HEK293 (cell line): ENCODE data around the gene ZBP1.

ENCODE experiments used
- CTCF ChIA-PET: fragments of 350-600 bp; formaldehyde crosslinking; extraction: SDS; loops from one replicate; lab custom pipeline; 2021; ENCODE audit warnings: antibody characterized with exemption; lab: Yijun Ruan, JAX
- POLR2A ChIA-PET: fragments of 300-600 bp; formaldehyde crosslinking; extraction: SDS; loops from one replicate; lab custom pipeline; 2020; ENCODE audit warnings: antibody characterized with exemption, inconsistent platforms; lab: Yijun Ruan, JAX
- H3K27ac ChIP-seq: fragments of 200-500 bp; sonication (Bioruptor generic); 2 replicates; pipeline ENCODE4 v1.5.1; 2014; ENCODE audit warnings: low read depth, low read length, control low read depth, inconsistent platforms; ENCODE audit errors: extremely low read depth
- H3K36me3 ChIP-seq, 2 experiments: fragments of 200-500 bp in 1 of 2; sonication (Bioruptor generic) in 1 of 2; 1 replicate in 1 of 2; 2 replicates in 1 of 2; pipeline ENCODE4 v1.5.1; 2014 to 2017; ENCODE audit warnings: inconsistent platforms in 2 of 2, low read length in 2 of 2; ENCODE audit not compliant: control insufficient read depth in 2 of 2, insufficient read depth in 1 of 2
- H3K4me1 ChIP-seq: fragments of 200-500 bp; sonication (Bioruptor generic); 2 replicates; pipeline ENCODE4 v1.5.1; 2014; ENCODE audit warnings: mild to moderate bottlenecking, low read length, inconsistent platforms; ENCODE audit not compliant: control insufficient read depth, insufficient read depth
- H3K4me3 ChIP-seq: 2 replicates; pipeline ENCODE4 v1.5.1; 2011; ENCODE audit warnings: low read depth, mild to moderate bottlenecking, control low read depth, low read length, moderate library complexity
- H3K9me3 ChIP-seq: fragments of 200-500 bp; sonication (Bioruptor generic); 2 replicates; pipeline ENCODE4 v1.5.1; 2014; ENCODE audit warnings: low read depth, low read length, inconsistent platforms; ENCODE audit not compliant: control insufficient read depth, insufficient read depth
- KLF10 ChIP-seq: fragments of 450-650 bp; IDR thresholded peaks from 2 replicates; pipeline ENCODE4 v1.5.1; 2018; ENCODE audit warnings: missing biosample characterization, mild to moderate bottlenecking, missing genetic modification characterization
- KLF16 ChIP-seq: fragments of 450-650 bp; formaldehyde crosslinking; IDR thresholded peaks from 2 replicates; pipeline ENCODE4 v1.5.1; 2017; ENCODE audit warnings: missing biosample characterization, missing genetic modification characterization
- SCRT1 ChIP-seq: fragments of 450-650 bp; formaldehyde crosslinking; IDR thresholded peaks from 2 replicates; pipeline ENCODE4 v1.5.1; 2016; ENCODE audit warnings: missing biosample characterization, missing genetic modification characterization, borderline replicate concordance
- SP2 ChIP-seq: fragments of 450-650 bp; formaldehyde crosslinking; IDR thresholded peaks from 2 replicates; pipeline ENCODE4 v1.5.1; 2016; ENCODE audit warnings: missing biosample characterization, missing genetic modification characterization
- ZBTB8A ChIP-seq: fragments of 450-650 bp; formaldehyde crosslinking; IDR thresholded peaks from 2 replicates; pipeline ENCODE4 v1.5.1; 2016; ENCODE audit warnings: missing biosample characterization, missing genetic modification characterization
- ZNF175 ChIP-seq: fragments of 450-650 bp; formaldehyde crosslinking; IDR thresholded peaks from 2 replicates; pipeline ENCODE4 v1.5.1; 2016; ENCODE audit warnings: missing biosample characterization, missing genetic modification characterization
- ZNF211 ChIP-seq: fragments of 450-650 bp; formaldehyde crosslinking; IDR thresholded peaks from 2 replicates; pipeline ENCODE4 v1.5.1; 2016; ENCODE audit warnings: low read depth, missing biosample characterization, missing genetic modification characterization
- ZNF248 ChIP-seq: fragments of 450-650 bp; formaldehyde crosslinking; IDR thresholded peaks from 2 replicates; pipeline ENCODE4 v1.5.1; 2017; ENCODE audit warnings: missing biosample characterization, missing genetic modification characterization
- ZNF335 ChIP-seq: fragments of 450-650 bp; formaldehyde crosslinking; conservative IDR thresholded peaks from 2 replicates; pipeline ENCODE4 v1.5.1; 2016; ENCODE audit warnings: missing biosample characterization, missing genetic modification characterization
- ZNF366 ChIP-seq: fragments of 450-650 bp; formaldehyde crosslinking; conservative IDR thresholded peaks from 2 replicates; pipeline ENCODE4 v1.5.1; 2016; ENCODE audit warnings: missing biosample characterization, missing genetic modification characterization
- ZNF37A ChIP-seq: fragments of 450-650 bp; IDR thresholded peaks from 2 replicates; pipeline ENCODE4 v1.5.1; 2018; ENCODE audit warnings: missing biosample characterization, missing genetic modification characterization
- ZNF433 ChIP-seq: fragments of 450-650 bp; formaldehyde crosslinking; IDR thresholded peaks from 2 replicates; pipeline ENCODE4 v1.5.1; 2016; ENCODE audit warnings: missing biosample characterization, missing genetic modification characterization, low read depth
- ZNF777 ChIP-seq: fragments of 450-650 bp; formaldehyde crosslinking; IDR thresholded peaks from 2 replicates; pipeline ENCODE4 v1.5.1; 2017; ENCODE audit warnings: missing biosample characterization, missing genetic modification characterization, borderline replicate concordance
- TF ChIP-seq, protein P1 (sequence below): fragments of 450-650 bp; formaldehyde crosslinking; IDR thresholded peaks from 2 replicates; pipeline ENCODE4 v1.5.1; 2017; ENCODE audit warnings: missing biosample characterization, missing genetic modification characterization
- TF ChIP-seq, protein P2 (sequence below): fragments of 450-650 bp; formaldehyde crosslinking; IDR thresholded peaks from 2 replicates; pipeline ENCODE4 v1.5.1; 2017; ENCODE audit warnings: missing biosample characterization, missing genetic modification characterization
- TF ChIP-seq, protein P3 (sequence below): fragments of 450-650 bp; formaldehyde crosslinking; IDR thresholded peaks from 2 replicates; pipeline ENCODE4; 2016; ENCODE audit warnings: missing biosample characterization, missing genetic modification characterization
- TF ChIP-seq, protein P4 (sequence below): fragments of 450-650 bp; formaldehyde crosslinking; IDR thresholded peaks from 2 replicates; pipeline ENCODE4 v1.5.1; 2016; ENCODE audit warnings: missing biosample characterization, missing genetic modification characterization, borderline replicate concordance
- TF ChIP-seq, protein P5 (sequence below): fragments of 450-650 bp; formaldehyde crosslinking; IDR thresholded peaks from 2 replicates; pipeline ENCODE4 v1.5.1; 2016; ENCODE audit warnings: missing biosample characterization, missing genetic modification characterization

Gene ZBP1

DNA sequence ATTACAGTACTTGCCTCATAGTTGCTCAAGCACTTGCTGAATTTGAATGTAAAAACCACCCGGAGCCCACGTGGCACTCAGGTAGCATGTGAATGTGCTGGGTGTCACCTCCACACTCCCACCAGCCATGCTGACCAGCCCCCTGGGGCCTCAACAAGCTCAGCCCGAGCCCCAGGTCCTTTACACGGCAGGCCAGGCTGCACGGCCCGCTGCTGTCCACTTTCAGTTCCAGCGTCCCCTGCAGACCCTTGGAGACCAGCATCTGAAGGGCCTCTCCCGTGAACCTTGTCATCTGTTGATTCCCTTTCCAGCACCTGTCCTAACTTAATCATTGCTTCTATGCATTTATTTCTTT is 33.3 kb upstream of the ZBP1 start:
- H3K27ac ChIP-seq = no peak overlapping the region
- H3K4me3 ChIP-seq = no peak overlapping the region
- TF ChIP-seq ZNF175 (tag by site-specific recombination) (no peak), ZNF366 (tag by site-specific recombination) (no peak), SCRT1 (tag by site-specific recombination) (no peak), ZNF433 (no peak), SP2 (tag by site-specific recombination) (no peak), ZNF211 (tag by site-specific recombination) (no peak), ZNF777 (tag by site-specific recombination) (no peak), ZBTB8A (tag by site-specific recombination) (no peak), ZNF248 (tag by site-specific recombination) (no peak), ZNF37A (tag by site-specific recombination) (no peak)
- TF ChIP-seq, protein P1, sequence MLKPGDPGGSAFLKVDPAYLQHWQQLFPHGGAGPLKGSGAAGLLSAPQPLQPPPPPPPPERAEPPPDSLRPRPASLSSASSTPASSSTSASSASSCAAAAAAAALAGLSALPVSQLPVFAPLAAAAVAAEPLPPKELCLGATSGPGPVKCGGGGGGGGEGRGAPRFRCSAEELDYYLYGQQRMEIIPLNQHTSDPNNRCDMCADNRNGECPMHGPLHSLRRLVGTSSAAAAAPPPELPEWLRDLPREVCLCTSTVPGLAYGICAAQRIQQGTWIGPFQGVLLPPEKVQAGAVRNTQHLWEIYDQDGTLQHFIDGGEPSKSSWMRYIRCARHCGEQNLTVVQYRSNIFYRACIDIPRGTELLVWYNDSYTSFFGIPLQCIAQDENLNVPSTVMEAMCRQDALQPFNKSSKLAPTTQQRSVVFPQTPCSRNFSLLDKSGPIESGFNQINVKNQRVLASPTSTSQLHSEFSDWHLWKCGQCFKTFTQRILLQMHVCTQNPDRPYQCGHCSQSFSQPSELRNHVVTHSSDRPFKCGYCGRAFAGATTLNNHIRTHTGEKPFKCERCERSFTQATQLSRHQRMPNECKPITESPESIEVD (tag by site-specific recombination) = no peak
- TF ChIP-seq, protein P2, sequence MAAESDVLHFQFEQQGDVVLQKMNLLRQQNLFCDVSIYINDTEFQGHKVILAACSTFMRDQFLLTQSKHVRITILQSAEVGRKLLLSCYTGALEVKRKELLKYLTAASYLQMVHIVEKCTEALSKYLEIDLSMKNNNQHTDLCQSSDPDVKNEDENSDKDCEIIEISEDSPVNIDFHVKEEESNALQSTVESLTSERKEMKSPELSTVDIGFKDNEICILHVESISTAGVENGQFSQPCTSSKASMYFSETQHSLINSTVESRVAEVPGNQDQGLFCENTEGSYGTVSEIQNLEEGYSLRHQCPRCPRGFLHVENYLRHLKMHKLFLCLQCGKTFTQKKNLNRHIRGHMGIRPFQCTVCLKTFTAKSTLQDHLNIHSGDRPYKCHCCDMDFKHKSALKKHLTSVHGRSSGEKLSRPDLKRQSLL = no peak
- TF ChIP-seq, protein P3, sequence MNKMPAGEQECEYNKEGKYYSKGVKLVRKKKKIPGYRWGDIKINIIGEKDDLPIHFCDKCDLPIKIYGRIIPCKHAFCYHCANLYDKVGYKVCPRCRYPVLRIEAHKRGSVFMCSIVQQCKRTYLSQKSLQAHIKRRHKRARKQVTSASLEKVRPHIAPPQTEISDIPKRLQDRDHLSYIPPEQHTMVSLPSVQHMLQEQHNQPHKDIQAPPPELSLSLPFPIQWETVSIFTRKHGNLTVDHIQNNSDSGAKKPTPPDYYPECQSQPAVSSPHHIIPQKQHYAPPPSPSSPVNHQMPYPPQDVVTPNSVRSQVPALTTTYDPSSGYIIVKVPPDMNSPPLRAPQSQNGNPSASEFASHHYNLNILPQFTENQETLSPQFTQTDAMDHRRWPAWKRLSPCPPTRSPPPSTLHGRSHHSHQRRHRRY = no peak
- CTCF ChIA-PET = interaction anchor here (0.7 to 2.5 kb wide), 13 partner anchors 10 to 480 kb away, joined by 3 to 24 read pairs (median 4); no protein-coding TSS in a partner anchor
- H3K36me3 ChIP-seq = peaks cover 0 to 44% of the 10 kb centered on the region in 2 experiments; a peak in 1 of 3 replicates
- no peaks in the 10 kb centered on the region for H3K4me1 ChIP-seq
- no peaks in the 10 kb centered on the region for H3K9me3 ChIP-seq
- POLR2A ChIA-PET = no interaction called here

DNA sequence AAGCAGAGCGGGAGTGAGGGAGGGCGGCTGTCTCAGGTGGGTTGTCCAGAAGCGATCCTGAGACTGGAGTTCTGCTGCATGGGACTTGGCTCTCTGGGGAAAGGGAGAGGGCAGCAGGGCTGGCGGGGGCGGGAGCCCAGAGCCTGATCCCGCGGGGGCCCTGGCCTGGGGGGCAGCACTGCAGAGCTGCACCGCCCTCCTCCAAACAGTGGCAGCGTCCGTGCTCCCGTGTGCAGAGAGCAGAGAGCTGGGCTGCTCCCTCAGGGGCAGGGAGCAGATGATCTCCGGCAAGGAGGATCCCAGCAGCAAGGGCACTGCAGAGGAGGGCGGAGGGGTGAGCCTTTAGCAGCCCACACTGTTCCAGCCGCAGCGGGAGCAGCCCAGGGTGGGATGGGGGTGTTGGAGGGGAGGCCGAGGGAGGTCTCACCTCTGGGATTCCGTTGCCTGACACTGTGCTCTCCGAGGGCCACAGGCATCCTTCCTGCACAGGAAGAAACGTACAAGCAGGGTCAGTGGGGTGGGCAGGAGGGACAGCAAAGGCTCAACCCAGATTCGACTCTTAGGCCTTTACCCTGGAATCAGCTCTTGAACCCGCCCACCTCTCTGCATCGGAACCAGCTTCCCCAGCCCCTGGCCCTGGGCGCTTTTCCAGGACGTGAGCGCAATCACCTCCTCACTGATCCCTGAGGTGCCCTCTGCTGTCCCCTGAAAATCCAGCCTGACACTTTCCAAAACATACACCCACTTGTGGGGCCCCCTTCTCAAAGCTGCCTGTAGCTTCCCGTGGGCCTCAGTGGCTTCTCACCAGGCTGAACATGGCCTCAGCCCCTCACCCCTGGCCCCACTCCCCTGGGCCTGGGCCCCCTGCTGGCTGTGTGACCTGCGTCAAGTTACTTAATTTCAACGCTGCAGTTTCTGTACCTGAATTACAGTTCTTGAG is 32.6 kb upstream of the ZBP1 start:
- ChIA-PET POLR2A (no interaction called here), CTCF (interaction anchor here (1.0 to 2.5 kb wide), 5 partner anchors 10 to 434 kb away, joined by 4 to 24 read pairs (median 5); no protein-coding TSS in a partner anchor)
- TF ChIP-seq KLF10 (no peak), KLF16 (tag by site-specific recombination) (no peak), ZNF335 (tag by site-specific recombination) (no peak)
- TF ChIP-seq, protein P4, sequence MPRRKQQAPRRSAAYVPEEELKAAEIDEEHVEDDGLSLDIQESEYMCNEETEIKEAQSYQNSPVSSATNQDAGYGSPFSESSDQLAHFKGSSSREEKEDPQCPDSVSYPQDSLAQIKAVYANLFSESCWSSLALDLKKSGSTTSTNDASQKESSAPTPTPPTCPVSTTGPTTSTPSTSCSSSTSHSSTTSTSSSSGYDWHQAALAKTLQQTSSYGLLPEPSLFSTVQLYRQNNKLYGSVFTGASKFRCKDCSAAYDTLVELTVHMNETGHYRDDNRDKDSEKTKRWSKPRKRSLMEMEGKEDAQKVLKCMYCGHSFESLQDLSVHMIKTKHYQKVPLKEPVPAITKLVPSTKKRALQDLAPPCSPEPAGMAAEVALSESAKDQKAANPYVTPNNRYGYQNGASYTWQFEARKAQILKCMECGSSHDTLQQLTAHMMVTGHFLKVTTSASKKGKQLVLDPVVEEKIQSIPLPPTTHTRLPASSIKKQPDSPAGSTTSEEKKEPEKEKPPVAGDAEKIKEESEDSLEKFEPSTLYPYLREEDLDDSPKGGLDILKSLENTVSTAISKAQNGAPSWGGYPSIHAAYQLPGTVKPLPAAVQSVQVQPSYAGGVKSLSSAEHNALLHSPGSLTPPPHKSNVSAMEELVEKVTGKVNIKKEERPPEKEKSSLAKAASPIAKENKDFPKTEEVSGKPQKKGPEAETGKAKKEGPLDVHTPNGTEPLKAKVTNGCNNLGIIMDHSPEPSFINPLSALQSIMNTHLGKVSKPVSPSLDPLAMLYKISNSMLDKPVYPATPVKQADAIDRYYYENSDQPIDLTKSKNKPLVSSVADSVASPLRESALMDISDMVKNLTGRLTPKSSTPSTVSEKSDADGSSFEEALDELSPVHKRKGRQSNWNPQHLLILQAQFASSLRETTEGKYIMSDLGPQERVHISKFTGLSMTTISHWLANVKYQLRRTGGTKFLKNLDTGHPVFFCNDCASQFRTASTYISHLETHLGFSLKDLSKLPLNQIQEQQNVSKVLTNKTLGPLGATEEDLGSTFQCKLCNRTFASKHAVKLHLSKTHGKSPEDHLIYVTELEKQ = no peak
- TF ChIP-seq, protein P5, sequence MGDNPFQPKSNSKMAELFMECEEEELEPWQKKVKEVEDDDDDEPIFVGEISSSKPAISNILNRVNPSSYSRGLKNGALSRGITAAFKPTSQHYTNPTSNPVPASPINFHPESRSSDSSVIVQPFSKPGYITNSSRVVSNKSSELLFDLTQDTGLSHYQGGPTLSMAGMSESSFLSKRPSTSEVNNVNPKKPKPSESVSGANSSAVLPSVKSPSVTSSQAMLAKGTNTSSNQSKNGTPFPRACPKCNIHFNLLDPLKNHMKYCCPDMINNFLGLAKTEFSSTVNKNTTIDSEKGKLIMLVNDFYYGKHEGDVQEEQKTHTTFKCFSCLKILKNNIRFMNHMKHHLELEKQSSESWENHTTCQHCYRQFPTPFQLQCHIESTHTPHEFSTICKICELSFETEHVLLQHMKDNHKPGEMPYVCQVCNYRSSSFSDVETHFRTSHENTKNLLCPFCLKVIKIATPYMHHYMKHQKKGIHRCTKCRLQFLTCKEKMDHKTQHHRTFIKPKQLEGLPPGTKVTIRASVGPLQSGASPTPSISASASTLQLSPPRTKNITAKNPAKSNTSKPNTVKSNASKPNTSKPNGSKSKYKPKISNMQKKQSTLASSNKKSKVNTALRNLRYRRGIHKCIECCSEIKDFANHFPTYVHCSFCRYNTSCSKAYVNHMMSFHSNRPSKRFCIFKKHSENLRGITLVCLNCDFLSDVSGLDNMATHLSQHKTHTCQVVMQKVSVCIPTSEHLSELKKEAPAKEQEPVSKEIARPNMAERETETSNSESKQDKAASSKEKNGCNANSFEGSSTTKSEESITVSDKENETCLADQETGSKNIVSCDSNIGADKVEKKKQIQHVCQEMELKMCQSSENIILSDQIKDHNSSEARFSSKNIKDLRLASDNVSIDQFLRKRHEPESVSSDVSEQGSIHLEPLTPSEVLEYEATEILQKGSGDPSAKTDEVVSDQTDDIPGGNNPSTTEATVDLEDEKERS (tag by site-specific recombination) = no peak
- Histone ChIP-seq H3K27ac (no peak overlapping the region), H3K9me3 (no peaks in the 10 kb centered on the region), H3K4me3 (no peak overlapping the region), H3K36me3 (peaks cover 0 to 39% of the 10 kb centered on the region in 2 experiments; a peak in 1 of 3 replicates), H3K4me1 (no peaks in the 10 kb centered on the region)
